ENCODE results near the gene PCDHB2. TPM values are rescaled to one million over a fixed set of nuclear protein-coding genes. Genes with fewer than 3 reads are reported as not detected.
A peak's percentile ranks its signal among the peaks of the same experiment; 100 is the strongest.
"Not testable (repeated sequence)": the region's sequence is repeated elsewhere in the genome, so short reads cannot be mapped to it uniquely, and the experiment has no call there.

PCDHB2 gene
- total RNA-seq, 1 experiment from 2014 or later, result 7.0 TPM

DNA sequence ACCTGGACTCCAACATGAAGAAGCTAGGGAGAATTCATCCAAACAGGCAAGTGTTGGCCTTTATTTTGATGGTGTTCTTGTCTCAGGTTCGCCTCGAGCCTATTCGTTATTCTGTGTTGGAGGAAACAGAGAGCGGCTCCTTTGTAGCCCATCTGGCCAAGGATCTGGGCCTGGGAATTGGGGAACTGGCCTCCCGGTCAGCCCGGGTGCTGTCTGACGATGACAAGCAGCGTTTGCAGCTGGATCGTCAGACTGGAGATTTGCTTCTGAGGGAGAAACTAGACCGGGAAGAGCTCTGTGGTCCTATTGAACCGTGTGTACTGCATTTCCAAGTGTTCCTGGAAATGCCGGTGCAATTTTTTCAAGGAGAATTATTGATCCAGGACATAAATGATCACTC lies 27.6 kb downstream of the PCDHB2 start:
- Histone ChIP-seq H3K36me3 (no peaks in the 10 kb centered on the region), H3K9me3 (no peaks in the 10 kb centered on the region; the same call in 1 of the 2 replicates), H3K4me3 (no peak overlapping the region), H3K27me3 (no peaks in the 10 kb centered on the region)
- DNase-seq, result no peak

DNA sequence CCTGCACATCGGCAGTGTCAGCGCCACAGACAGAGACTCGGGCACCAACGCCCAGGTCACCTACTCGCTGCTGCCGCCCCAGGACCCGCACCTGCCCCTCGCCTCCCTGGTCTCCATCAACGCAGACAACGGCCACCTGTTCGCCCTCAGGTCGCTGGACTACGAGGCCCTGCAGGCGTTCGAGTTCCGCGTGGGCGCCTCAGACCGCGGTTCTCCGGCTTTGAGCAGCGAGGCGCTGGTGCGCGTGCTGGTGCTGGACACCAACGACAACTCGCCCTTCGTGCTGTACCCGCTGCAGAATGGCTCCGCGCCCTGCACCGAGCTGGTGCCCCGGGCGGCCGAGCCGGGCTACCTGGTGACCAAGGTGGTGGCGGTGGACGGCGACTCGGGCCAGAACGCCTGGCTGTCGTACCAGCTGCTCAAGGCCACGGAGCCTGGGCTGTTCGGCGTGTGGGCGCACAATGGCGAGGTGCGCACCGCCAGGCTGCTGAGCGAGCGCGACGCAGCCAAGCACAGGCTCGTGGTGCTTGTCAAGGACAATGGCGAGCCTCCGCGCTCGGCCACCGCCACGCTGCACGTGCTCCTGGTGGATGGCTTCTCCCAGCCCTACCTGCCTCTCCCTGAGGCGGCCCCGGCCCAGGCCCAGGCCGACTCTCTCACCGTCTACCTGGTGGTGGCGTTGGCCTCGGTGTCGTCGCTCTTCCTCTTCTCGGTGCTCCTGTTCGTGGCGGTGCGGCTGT lies 29.2 kb downstream of the PCDHB2 start:
- not testable (repeated sequence) for H3K4me3 ChIP-seq, H3K27me3 ChIP-seq, H3K36me3 ChIP-seq, H3K9me3 ChIP-seq, DNase-seq

DNA sequence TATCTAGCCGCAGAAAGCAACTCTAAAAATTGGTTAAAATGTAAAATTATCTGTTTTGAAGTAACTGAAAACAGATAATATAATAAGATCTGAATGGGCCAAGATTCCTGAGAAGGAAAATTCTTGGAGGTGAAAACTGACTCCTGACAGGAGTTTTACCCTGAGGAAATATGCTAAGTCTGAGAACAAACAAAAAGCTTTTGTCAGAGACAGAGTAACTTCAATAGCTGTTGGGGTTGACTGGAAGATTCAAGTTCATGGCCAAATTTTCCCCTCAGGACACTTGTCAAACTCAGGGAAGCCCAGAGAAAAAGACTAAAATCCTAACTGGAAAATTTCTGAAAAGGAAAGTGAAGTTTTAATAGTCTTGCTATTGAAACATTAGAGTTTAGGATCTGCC lies 32.9 kb downstream of the PCDHB2 start:
- H3K27me3 ChIP-seq, result no peaks in the 10 kb centered on the region
- no peak for DNase-seq
- H3K36me3 ChIP-seq, result no peaks in the 10 kb centered on the region
- H3K9me3 ChIP-seq, result no peaks in the 10 kb centered on the region
- H3K4me3 ChIP-seq, result no peak overlapping the region

DNA sequence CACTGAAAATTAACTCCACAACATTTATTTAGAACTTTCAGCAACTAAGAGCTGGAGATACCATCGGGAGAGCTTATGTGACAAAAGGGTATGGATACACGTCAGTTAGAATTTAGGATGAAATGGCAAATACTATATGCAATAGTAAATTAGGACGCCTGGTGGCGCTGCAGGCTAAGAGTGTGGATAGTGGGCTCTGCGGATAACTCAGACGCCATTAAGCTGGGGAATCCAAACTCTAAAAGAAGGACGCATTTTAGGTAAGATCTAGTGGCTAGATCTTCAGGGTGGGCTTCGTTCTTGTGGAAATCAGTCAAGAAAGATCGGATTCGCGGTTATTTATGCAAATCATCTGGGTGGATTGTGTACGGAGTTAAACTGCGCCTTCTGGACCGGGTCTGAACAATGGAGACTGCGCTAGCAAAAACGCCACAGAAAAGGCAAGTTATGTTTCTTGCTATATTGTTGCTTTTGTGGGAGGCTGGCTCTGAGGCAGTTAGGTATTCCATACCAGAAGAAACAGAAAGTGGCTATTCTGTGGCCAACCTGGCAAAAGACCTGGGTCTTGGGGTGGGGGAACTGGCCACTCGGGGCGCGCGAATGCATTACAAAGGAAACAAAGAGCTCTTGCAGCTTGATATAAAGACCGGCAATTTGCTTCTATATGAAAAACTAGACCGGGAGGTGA lies 40.8 kb downstream of the PCDHB2 start, which contains the start of gene PCDHB5:
Gene PCDHB5, plus strand, starts transcription at position 177 of the 688 bp plus-strand sequence. Its CDS starts 229 bp downstream, at position 406.
- no peaks in the 10 kb centered on the region for H3K36me3 ChIP-seq
- DNase-seq, result no peak
- H3K9me3 ChIP-seq, result no peaks in the 10 kb centered on the region
- H3K27me3 ChIP-seq, result no peaks in the 10 kb centered on the region; the same call in 1 of the 2 replicates
- H3K4me3 ChIP-seq, result peak within 1 kb of the TSS; percentile 34

DNA sequence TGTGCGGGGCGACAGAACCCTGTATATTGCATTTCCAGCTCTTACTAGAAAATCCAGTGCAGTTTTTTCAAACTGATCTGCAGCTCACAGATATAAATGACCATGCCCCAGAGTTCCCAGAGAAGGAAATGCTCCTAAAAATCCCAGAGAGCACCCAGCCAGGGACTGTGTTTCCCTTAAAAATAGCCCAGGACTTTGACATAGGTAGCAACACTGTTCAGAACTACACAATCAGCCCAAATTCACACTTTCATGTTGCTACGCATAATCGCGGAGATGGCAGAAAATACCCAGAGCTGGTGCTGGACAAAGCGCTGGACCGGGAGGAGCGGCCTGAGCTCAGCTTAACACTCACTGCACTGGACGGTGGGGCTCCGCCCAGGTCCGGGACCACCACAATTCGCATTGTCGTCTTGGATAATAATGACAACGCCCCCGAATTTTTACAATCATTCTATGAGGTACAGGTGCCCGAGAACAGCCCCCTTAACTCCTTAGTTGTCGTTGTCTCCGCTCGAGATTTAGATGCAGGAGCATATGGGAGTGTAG lies 41.4 kb downstream of the PCDHB2 start:
- DNase-seq, result no peak
- Histone ChIP-seq H3K4me3 (no peak overlapping the region; the same call in 1 of the 2 replicates), H3K9me3 (no peaks in the 10 kb centered on the region), H3K36me3 (no peaks in the 10 kb centered on the region), H3K27me3 (no peaks in the 10 kb centered on the region; the same call in 1 of the 2 replicates)

DNA sequence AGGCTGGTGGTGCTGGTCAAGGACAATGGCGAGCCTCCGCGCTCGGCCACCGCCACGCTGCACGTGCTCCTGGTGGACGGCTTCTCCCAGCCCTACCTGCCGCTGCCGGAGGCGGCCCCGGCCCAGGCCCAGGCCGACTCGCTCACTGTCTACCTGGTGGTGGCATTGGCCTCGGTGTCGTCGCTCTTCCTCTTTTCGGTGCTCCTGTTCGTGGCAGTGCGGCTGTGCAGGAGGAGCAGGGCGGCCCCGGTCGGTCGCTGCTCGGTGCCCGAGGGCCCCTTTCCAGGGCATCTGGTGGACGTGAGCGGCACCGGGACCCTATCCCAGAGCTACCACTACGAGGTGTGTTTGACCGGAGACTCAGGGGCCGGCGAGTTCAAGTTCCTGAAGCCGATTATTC lies 42.9 kb downstream of the PCDHB2 start:
- H3K27me3 ChIP-seq, H3K36me3 ChIP-seq, H3K9me3 ChIP-seq, H3K4me3 ChIP-seq, DNase-seq: not testable (repeated sequence)

Other genes starting within 250 kb of the PCDHB2 start
- not detected in 2 replicates for gene PCDHA9, start 246.2 kb upstream of the PCDHB2 start, total RNA-seq (2014; rRNA removed; shearing (Covaris generic); ENCODE audit: low replicate concordance)
- gene PCDHA10, start 238.7 kb upstream of the PCDHB2 start, total RNA-seq (2014; rRNA removed; shearing (Covaris generic); ENCODE audit: low replicate concordance), result not detected in 2 replicates
- gene PCDHA11, start 225.7 kb upstream of the PCDHB2 start, total RNA-seq (2014; rRNA removed; shearing (Covaris generic); ENCODE audit: low replicate concordance), result not detected in 2 replicates
- not detected in 2 replicates for gene PCDHA12, start 219.3 kb upstream of the PCDHB2 start, total RNA-seq (2014; rRNA removed; shearing (Covaris generic); ENCODE audit: low replicate concordance)
- not detected in 2 replicates for gene PCDHA13, start 212.5 kb upstream of the PCDHB2 start, total RNA-seq (2014; rRNA removed; shearing (Covaris generic); ENCODE audit: low replicate concordance)
- gene PCDHAC1, start 168.3 kb upstream of the PCDHB2 start, total RNA-seq (2014; rRNA removed; shearing (Covaris generic); ENCODE audit: low replicate concordance), result not detected in 2 replicates
- gene PCDHAC2, start 128.1 kb upstream of the PCDHB2 start, total RNA-seq (2014; rRNA removed; shearing (Covaris generic); ENCODE audit: low replicate concordance), result 0.07 TPM in 1 of 2 replicates, not detected in the other
- not detected in 2 replicates for gene PCDHB1, start 43.2 kb upstream of the PCDHB2 start, total RNA-seq (2014; rRNA removed; shearing (Covaris generic); ENCODE audit: low replicate concordance)
- gene PCDHB3, start 5.9 kb downstream of the PCDHB2 start, total RNA-seq (2014; rRNA removed; shearing (Covaris generic); ENCODE audit: low replicate concordance), result not detected in 2 replicates
- not detected in 2 replicates for gene PCDHB4, start 27.2 kb downstream of the PCDHB2 start, total RNA-seq (2014; rRNA removed; shearing (Covaris generic); ENCODE audit: low replicate concordance)
- 2.3 TPM in 1 of 2 replicates, not detected in the other for gene PCDHB5, start 40.6 kb downstream of the PCDHB2 start, total RNA-seq (2014; rRNA removed; shearing (Covaris generic); ENCODE audit: low replicate concordance)
- 0.10 TPM in 1 of 2 replicates, not detected in the other for gene PCDHB6, start 55.4 kb downstream of the PCDHB2 start, total RNA-seq (2014; rRNA removed; shearing (Covaris generic); ENCODE audit: low replicate concordance)
- 0.46 TPM in 1 of 2 replicates, not detected in the other for gene PCDHB7, start 78.0 kb downstream of the PCDHB2 start, total RNA-seq (2014; rRNA removed; shearing (Covaris generic); ENCODE audit: low replicate concordance)
- not detected in 2 replicates for gene PCDHB8, start 83.2 kb downstream of the PCDHB2 start, total RNA-seq (2014; rRNA removed; shearing (Covaris generic); ENCODE audit: low replicate concordance)
- gene PCDHB16, start 87.8 kb downstream of the PCDHB2 start, total RNA-seq (2014; rRNA removed; shearing (Covaris generic); ENCODE audit: low replicate concordance), result 0.10 and 1.2 TPM in 2 replicates
- 1.9 TPM in 1 of 2 replicates, not detected in the other for gene PCDHB9, start 92.5 kb downstream of the PCDHB2 start, total RNA-seq (2014; rRNA removed; shearing (Covaris generic); ENCODE audit: low replicate concordance)
- gene PCDHB10, start 97.7 kb downstream of the PCDHB2 start, total RNA-seq (2014; rRNA removed; shearing (Covaris generic); ENCODE audit: low replicate concordance), result 0.10 TPM in 1 of 2 replicates, not detected in the other
- gene PCDHB11, start 105.0 kb downstream of the PCDHB2 start, total RNA-seq (2014; rRNA removed; shearing (Covaris generic); ENCODE audit: low replicate concordance), result 1.0 TPM in 1 of 2 replicates, not detected in the other
- 0.16 TPM in 1 of 2 replicates, not detected in the other for gene PCDHB12, start 114.1 kb downstream of the PCDHB2 start, total RNA-seq (2014; rRNA removed; shearing (Covaris generic); ENCODE audit: low replicate concordance)
- 0.40 TPM in 1 of 2 replicates, not detected in the other for gene PCDHB13, start 119.3 kb downstream of the PCDHB2 start, total RNA-seq (2014; rRNA removed; shearing (Covaris generic); ENCODE audit: low replicate concordance)
- 0.74 and 3.8 TPM in 2 replicates for gene PCDHB14, start 128.7 kb downstream of the PCDHB2 start, total RNA-seq (2014; rRNA removed; shearing (Covaris generic); ENCODE audit: low replicate concordance)
- gene PCDHB15, start 150.8 kb downstream of the PCDHB2 start, total RNA-seq (2014; rRNA removed; shearing (Covaris generic); ENCODE audit: low replicate concordance), result 0.07 and 2.0 TPM in 2 replicates
- gene SLC25A2, start 209.4 kb downstream of the PCDHB2 start, total RNA-seq (2014; rRNA removed; shearing (Covaris generic); ENCODE audit: low replicate concordance), result not detected in 2 replicates
- gene TAF7, start 226.2 kb downstream of the PCDHB2 start, total RNA-seq (2014; rRNA removed; shearing (Covaris generic); ENCODE audit: low replicate concordance), result 183 and 217 TPM in 2 replicates
- 0.42 and 0.56 TPM in 2 replicates for gene PCDHGA1, start 235.9 kb downstream of the PCDHB2 start, total RNA-seq (2014; rRNA removed; shearing (Covaris generic); ENCODE audit: low replicate concordance)
- gene PCDHGA2, start 244.1 kb downstream of the PCDHB2 start, total RNA-seq (2014; rRNA removed; shearing (Covaris generic); ENCODE audit: low replicate concordance), result not detected in 2 replicates
- not detected in 2 replicates for gene PCDHGA3, start 249.2 kb downstream of the PCDHB2 start, total RNA-seq (2014; rRNA removed; shearing (Covaris generic); ENCODE audit: low replicate concordance)

Data from MG63 (cell line).